DMS79 (cell line): Measurements from ENCODE around the gene ACTR6.
"Not testable (repeated sequence)": the region's sequence is repeated elsewhere in the genome, so short reads cannot be mapped to it uniquely, and the experiment has no call there.

ENCODE experiments used
- DNase-seq: peaks from one replicate; lab custom pipeline; 2025; lab: John Stamatoyannopoulos, UW

Gene ACTR6

GRCh38 chr12:100185361-100185894 lies 15.2 kb upstream of the ACTR6 start:
- DNase-seq, result no peak

- no peak for DNase-seq
These were observed 14.5 kb upstream of the ACTR6 start for GRCh38 chr12:100186071-100186470.

GRCh38 chr12:100187068-100187467 lies 13.5 kb upstream of the ACTR6 start:
- DNase-seq, result no peak

GRCh38 chr12:100187857-100188519 lies 12.6 kb upstream of the ACTR6 start:
- no peak for DNase-seq

- DNase-seq, result not testable (repeated sequence)
These were observed 11.6 kb upstream of the ACTR6 start for GRCh38 chr12:100188888-100189635.

GRCh38 chr12:100189636-100190394 lies 10.8 kb upstream of the ACTR6 start:
- no peak for DNase-seq

GRCh38 chr12:100193085-100193484 lies 7.5 kb upstream of the ACTR6 start:
- DNase-seq, result no peak

- no peak for DNase-seq
These were observed 3.1 kb upstream of the ACTR6 start for GRCh38 chr12:100197486-100197885.

- no peak for DNase-seq
These were observed 1.6 kb upstream of the ACTR6 start for GRCh38 chr12:100199023-100199346.

- peak; percentile 64 for DNase-seq
These were observed 1.1 kb upstream of the ACTR6 start for GRCh38 chr12:100199347-100200149.

- DNase-seq, result no peak
These were observed 1.2 kb downstream of the ACTR6 start for GRCh38 chr12:100201604-100202423.

- no peak for DNase-seq
These were observed 6.7 kb downstream of the ACTR6 start for GRCh38 chr12:100207311-100207710.

GRCh38 chr12:100208834-100209233 lies 8.2 kb downstream of the ACTR6 start:
- no peak for DNase-seq

GRCh38 chr12:100211698-100212097 lies 11.1 kb downstream of the ACTR6 start:
- DNase-seq, result no peak

- DNase-seq, result no peak
These were observed 12.6 kb downstream of the ACTR6 start for GRCh38 chr12:100213016-100213891.

- DNase-seq, result no peak
These were observed 13.9 kb downstream of the ACTR6 start for GRCh38 chr12:100214518-100214917.

- DNase-seq, result no peak
These were observed 14.6 kb downstream of the ACTR6 start for GRCh38 chr12:100215209-100215608.

- DNase-seq, result no peak
These were observed 15.7 kb downstream of the ACTR6 start for GRCh38 chr12:100216337-100216736.

GRCh38 chr12:100219328-100220109 lies 18.9 kb downstream of the ACTR6 start:
- DNase-seq, result no peak
